ENCODE measurements around the gene HS2ST1.

DNA sequence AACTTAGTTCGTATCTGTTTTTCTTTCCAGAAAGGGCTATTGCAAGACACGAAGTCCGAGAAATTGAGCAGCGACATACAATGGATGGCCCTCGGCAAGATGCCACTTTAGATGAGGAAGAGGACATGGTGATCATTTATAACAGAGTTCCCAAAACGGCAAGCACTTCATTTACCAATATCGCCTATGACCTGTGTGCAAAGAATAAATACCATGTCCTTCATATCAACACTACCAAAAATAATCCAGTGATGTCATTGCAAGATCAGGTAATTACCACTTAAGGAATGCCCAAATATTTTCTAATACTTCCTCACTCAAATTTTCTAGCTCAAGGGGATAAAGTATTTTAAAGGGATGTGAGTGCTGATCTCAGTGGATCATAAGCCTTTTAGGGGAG lies 158.5 kb downstream of the HS2ST1 start:
- TF ChIP-seq, protein P1, sequence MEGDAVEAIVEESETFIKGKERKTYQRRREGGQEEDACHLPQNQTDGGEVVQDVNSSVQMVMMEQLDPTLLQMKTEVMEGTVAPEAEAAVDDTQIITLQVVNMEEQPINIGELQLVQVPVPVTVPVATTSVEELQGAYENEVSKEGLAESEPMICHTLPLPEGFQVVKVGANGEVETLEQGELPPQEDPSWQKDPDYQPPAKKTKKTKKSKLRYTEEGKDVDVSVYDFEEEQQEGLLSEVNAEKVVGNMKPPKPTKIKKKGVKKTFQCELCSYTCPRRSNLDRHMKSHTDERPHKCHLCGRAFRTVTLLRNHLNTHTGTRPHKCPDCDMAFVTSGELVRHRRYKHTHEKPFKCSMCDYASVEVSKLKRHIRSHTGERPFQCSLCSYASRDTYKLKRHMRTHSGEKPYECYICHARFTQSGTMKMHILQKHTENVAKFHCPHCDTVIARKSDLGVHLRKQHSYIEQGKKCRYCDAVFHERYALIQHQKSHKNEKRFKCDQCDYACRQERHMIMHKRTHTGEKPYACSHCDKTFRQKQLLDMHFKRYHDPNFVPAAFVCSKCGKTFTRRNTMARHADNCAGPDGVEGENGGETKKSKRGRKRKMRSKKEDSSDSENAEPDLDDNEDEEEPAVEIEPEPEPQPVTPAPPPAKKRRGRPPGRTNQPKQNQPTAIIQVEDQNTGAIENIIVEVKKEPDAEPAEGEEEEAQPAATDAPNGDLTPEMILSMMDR (conservative IDR thresholded peaks at IDR 0.05; ENCODE audit: low read depth, low read length): no peak
- TF ChIP-seq EZH2 (IDR thresholded peaks at IDR 0.05; ENCODE audit: borderline replicate concordance, low read depth, low read length, poor library complexity, severe bottlenecking): no peak

Data from A673 (cell line).